ENCODE results near the gene ENTPD8. TPM values are rescaled to one million over a fixed set of nuclear protein-coding genes. Genes with fewer than 3 reads are reported as not detected.
A peak's percentile ranks its signal among the peaks of the same experiment; 100 is the strongest.

ENTPD8 gene
- total and polyA plus RNA-seq, 10 of the 15 experiments (the other 5 are each of a cell fraction or from before 2014, with no cell fraction given) = not detected

GRCh38 chr9:137482094-137482781 is 41.1 kb upstream of the ENTPD8 start:
- intact Hi-C loops (cut with micrococcal nuclease; ENCODE audit: unreplicated experiment) = no loop called here
- RAD21 ChIA-PET (ENCODE audit: unreplicated experiment) = no interaction called here
- Histone ChIP-seq H3K9ac (ENCODE audit: control insufficient read depth, insufficient read depth, low read length) (no peak overlapping the region), H3K4me2 (ENCODE audit: control insufficient read depth, insufficient read depth) (no peak overlapping the region), H3K79me2 (ENCODE audit: control insufficient read depth, insufficient read depth, low read length) (no peaks in the 10 kb centered on the region), H4K20me1 (ENCODE audit: control insufficient read depth, insufficient read depth) (no peaks in the 10 kb centered on the region), H3K4me1 (ENCODE audit: control insufficient read depth, insufficient read depth, low read length) (no peaks in the 10 kb centered on the region), H3K27ac (ENCODE audit: control insufficient read depth, insufficient read depth) (no peak overlapping the region), H3K36me3 (ENCODE audit: control insufficient read depth in 2 of 2, insufficient read depth in 2 of 2, low read length in 1 of 2) (no peaks in the 10 kb centered on the region), H3K27me3 (replicated peaks in 1 of 2; ENCODE audit: control insufficient read depth in 2 of 2, insufficient read depth in 2 of 2, low read length in 1 of 2) (no peaks in the 10 kb centered on the region), H3K4me3 (no peak overlapping the region), H2AFZ (ENCODE audit: control insufficient read depth, low read depth, low read length) (no peak overlapping the region), H3K9me3 (replicated peaks; ENCODE audit: control insufficient read depth, insufficient read depth, low read length) (no peaks in the 10 kb centered on the region)
- no TSS peak for BruUV-seq (replicated peaks)
- in situ Hi-C loops (cut with MboI) = no loop called here
- DNase-seq (ENCODE audit: low read depth, low spot score) (peak; percentile 8), FAIRE-seq (no peak), ATAC-seq (no peak)
- peak; percentile 61; the same call in 1 of the 2 replicates for TF ChIP-seq RUNX3 (IDR thresholded peaks at IDR 0.05; ENCODE audit: low read length)
- TF ChIP-seq TCF12 (IDR thresholded peaks at IDR 0.05; ENCODE audit: low read depth, low read length) = 0 out of 2 replicates have a peak, but pooled peaks have one; percentile 43
- no peak for TF ChIP-seq STAT1 (conservative IDR thresholded peaks at IDR 0.05)
- no peak for TF ChIP-seq SP1 (IDR thresholded peaks at IDR 0.05; ENCODE audit: low read depth, low read length)
- TF ChIP-seq SPI1 (IDR thresholded peaks at IDR 0.05; ENCODE audit: borderline replicate concordance, insufficient read depth, low read depth, low read length) = peak; percentile 46; the same call in 1 of the 2 replicates
- POLR2A ChIA-PET = no interaction called here
- SMC1A ChIA-PET (ENCODE audit: uncharacterized antibody, unreplicated experiment) = no interaction called here
- 52% methylated on average over 26 of the region's 26 CpGs for WGBS (ENCODE audit: insufficient coverage, insufficient replicate concordance, low lambda C conversion rate, missing lambda C conversion rate)
- CTCF ChIA-PET = no interaction called here

DNA sequence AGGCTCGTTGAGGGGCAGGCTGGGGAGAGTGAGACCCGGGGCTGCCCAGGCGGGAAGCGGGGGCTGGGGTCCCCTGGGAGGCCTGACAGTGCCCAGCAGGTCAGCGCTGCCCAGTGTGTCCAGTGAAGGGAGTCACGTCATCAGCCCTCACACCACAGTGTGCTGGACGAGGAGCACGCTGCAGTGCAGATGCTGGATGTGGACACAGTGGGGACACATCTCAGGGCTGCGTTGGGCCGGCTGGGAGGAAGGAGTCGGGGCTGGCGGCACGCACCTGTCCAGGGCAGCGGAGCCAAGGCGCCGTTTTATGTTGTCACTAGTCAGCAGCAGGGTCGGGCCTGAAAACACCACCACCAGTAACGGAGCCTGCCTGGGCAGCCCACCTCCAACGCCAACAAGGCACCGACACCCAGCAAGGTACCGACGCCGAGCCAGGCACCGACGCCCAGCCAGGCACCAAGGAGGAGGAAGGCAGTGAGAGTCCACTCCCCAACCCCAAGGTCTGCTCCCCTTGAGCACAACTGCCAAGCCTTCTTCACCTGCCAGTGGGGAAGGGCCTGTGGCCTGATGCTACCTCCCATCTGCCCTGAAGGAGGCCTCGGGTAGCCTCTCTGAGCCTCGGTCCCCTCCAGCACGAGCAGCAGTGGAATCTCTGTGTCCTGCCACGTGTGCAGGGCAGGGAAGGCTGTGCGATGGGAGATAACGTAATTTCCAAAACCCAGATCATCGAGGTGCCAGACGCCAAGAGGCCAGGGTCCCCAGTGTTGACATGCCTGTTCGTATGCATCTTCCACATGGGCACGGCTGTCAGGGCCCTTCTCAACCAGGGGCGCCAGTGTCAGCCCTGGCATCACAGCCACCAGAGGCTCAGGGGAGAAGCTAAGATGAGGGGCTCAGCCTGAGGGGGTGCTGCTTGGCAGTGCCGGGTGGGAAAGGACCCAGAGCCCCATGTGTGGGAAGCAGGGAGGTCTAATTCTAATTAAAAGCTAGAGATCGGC is 39.8 kb upstream of the ENTPD8 start:
- Histone ChIP-seq H3K27ac (ENCODE audit: control insufficient read depth, insufficient read depth) (no peak overlapping the region), H3K36me3 (ENCODE audit: control insufficient read depth in 2 of 2, insufficient read depth in 2 of 2, low read length in 1 of 2) (no peaks in the 10 kb centered on the region), H2AFZ (ENCODE audit: control insufficient read depth, low read depth, low read length) (no peak overlapping the region), H3K4me3 (no peak overlapping the region), H3K4me2 (ENCODE audit: control insufficient read depth, insufficient read depth) (no peak overlapping the region), H3K4me1 (ENCODE audit: control insufficient read depth, insufficient read depth, low read length) (no peaks in the 10 kb centered on the region), H4K20me1 (ENCODE audit: control insufficient read depth, insufficient read depth) (no peaks in the 10 kb centered on the region), H3K9me3 (replicated peaks; ENCODE audit: control insufficient read depth, insufficient read depth, low read length) (peaks cover 3% of the 10 kb centered on the region; the same call in 2 of the 3 replicates), H3K79me2 (ENCODE audit: control insufficient read depth, insufficient read depth, low read length) (no peaks in the 10 kb centered on the region), H3K9ac (ENCODE audit: control insufficient read depth, insufficient read depth, low read length) (no peak overlapping the region), H3K27me3 (replicated peaks in 1 of 2; ENCODE audit: control insufficient read depth in 2 of 2, insufficient read depth in 2 of 2, low read length in 1 of 2) (no peaks in the 10 kb centered on the region)
- intact Hi-C loops (cut with micrococcal nuclease; ENCODE audit: unreplicated experiment) (no loop called here), in situ Hi-C loops (cut with MboI) (no loop called here)
- ChIA-PET POLR2A (no interaction called here), RAD21 (ENCODE audit: unreplicated experiment) (no interaction called here), SMC1A (ENCODE audit: uncharacterized antibody, unreplicated experiment) (no interaction called here), CTCF (no interaction called here)
- DNase-seq (ENCODE audit: low read depth, low spot score) = no peak
- ATAC-seq = no peak
- 50% methylated on average over 38 of the region's 38 CpGs for WGBS (ENCODE audit: insufficient coverage, insufficient replicate concordance, low lambda C conversion rate, missing lambda C conversion rate)
- no TSS peak for BruUV-seq (replicated peaks)
- FAIRE-seq = no peak
- TF ChIP-seq, protein P1, sequence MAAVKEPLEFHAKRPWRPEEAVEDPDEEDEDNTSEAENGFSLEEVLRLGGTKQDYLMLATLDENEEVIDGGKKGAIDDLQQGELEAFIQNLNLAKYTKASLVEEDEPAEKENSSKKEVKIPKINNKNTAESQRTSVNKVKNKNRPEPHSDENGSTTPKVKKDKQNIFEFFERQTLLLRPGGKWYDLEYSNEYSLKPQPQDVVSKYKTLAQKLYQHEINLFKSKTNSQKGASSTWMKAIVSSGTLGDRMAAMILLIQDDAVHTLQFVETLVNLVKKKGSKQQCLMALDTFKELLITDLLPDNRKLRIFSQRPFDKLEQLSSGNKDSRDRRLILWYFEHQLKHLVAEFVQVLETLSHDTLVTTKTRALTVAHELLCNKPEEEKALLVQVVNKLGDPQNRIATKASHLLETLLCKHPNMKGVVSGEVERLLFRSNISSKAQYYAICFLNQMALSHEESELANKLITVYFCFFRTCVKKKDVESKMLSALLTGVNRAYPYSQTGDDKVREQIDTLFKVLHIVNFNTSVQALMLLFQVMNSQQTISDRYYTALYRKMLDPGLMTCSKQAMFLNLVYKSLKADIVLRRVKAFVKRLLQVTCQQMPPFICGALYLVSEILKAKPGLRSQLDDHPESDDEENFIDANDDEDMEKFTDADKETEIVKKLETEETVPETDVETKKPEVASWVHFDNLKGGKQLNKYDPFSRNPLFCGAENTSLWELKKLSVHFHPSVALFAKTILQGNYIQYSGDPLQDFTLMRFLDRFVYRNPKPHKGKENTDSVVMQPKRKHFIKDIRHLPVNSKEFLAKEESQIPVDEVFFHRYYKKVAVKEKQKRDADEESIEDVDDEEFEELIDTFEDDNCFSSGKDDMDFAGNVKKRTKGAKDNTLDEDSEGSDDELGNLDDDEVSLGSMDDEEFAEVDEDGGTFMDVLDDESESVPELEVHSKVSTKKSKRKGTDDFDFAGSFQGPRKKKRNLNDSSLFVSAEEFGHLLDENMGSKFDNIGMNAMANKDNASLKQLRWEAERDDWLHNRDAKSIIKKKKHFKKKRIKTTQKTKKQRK (IDR thresholded peaks at IDR 0.05; ENCODE audit: low read depth, low read length) = no peak
- no peak for TF ChIP-seq ESRRA (IDR thresholded peaks at IDR 0.05; ENCODE audit: low read length)
- TF ChIP-seq YBX1 (IDR thresholded peaks at IDR 0.05) = no peak
- no peak for TF ChIP-seq RB1 (IDR thresholded peaks at IDR 0.05; ENCODE audit: borderline replicate concordance)
- TF ChIP-seq BCL11A (IDR thresholded peaks at IDR 0.05; ENCODE audit: low read depth, low read length) = no peak
- TF ChIP-seq IRF3 (IDR thresholded peaks at IDR 0.05) = no peak
- TF ChIP-seq IKZF1 (conservative IDR thresholded peaks at IDR 0.05) = no peak
- no peak for TF ChIP-seq IKZF2 (IDR thresholded peaks at IDR 0.05)
